CD4-positive, alpha-beta memory T cell (primary cell): Measurements from ENCODE around the gene TDRD5. TPM values are rescaled to one million over a fixed set of nuclear protein-coding genes. Genes with fewer than 3 reads are reported as not detected.

Source experiments
- CTCF ChIA-PET: fragments of 350-600 bp; sonication (Branson Sonifier 250); formaldehyde crosslinking; loops from one replicate; lab custom pipeline; 2021; ENCODE audit warnings: inconsistent platforms; ENCODE audit not compliant: partially characterized antibody; lab: Charles Lee
- POLR2A ChIA-PET: fragments of 350-600 bp; sonication (Branson Sonifier 250); formaldehyde crosslinking; loops from one replicate; lab custom pipeline; 2021; ENCODE audit not compliant: partially characterized antibody; lab: Charles Lee
- DNase-seq, 5 donors: peaks; one replicate each; pipeline versions ENCODE4 v3.0.0 to v3.0.0-alpha.2; 2020 to 2022; ENCODE audit warnings: mixed read lengths in 1 of 5
- H3K27ac ChIP-seq: one replicate; pipeline ENCODE4 v1.7.0; 2013; ENCODE audit warnings: low read depth, low read length
- H3K27me3 ChIP-seq: 2 replicates; pipeline ENCODE4 v1.7.0; 2013; ENCODE audit warnings: mild to moderate bottlenecking, low read length, moderate library complexity; ENCODE audit not compliant: insufficient read depth
- H3K36me3 ChIP-seq: 2 replicates; pipeline ENCODE4 v1.7.0; 2013; ENCODE audit warnings: mild to moderate bottlenecking, low read length, moderate library complexity; ENCODE audit not compliant: insufficient read depth
- H3K4me1 ChIP-seq: 2 replicates; pipeline ENCODE4 v1.7.0; 2013; ENCODE audit warnings: mild to moderate bottlenecking, low read length, moderate library complexity; ENCODE audit not compliant: insufficient read depth
- H3K4me3 ChIP-seq, 2 donors: one replicate each; pipeline ENCODE4 v1.7.0; 2013; ENCODE audit warnings: low read length in 2 of 2, mild to moderate bottlenecking in 1 of 2
- H3K9me3 ChIP-seq, 2 donors: one replicate each; pipeline ENCODE4 v1.7.0; 2013; ENCODE audit warnings: low read length in 2 of 2, control low read depth in 1 of 2; ENCODE audit not compliant: control insufficient read depth in 1 of 2
- H3K27ac Mint-ChIP-seq, 7 donors: one replicate each; pipeline ENCODE4 v1.8.0; 2020 to 2021; ENCODE audit warnings: mixed read lengths in 7 of 7, mild to moderate bottlenecking in 6 of 7, inconsistent platforms in 3 of 7, moderate library complexity in 3 of 7
- H3K27me3 Mint-ChIP-seq, 2 donors: one replicate each; pipeline ENCODE4 v1.8.0; 2020 to 2021; ENCODE audit warnings: mixed read lengths in 2 of 2
- H3K36me3 Mint-ChIP-seq, 2 donors: one replicate each; pipeline ENCODE4 v1.8.0; 2020 to 2021; ENCODE audit warnings: mixed read lengths in 2 of 2, inconsistent platforms in 1 of 2, mild to moderate bottlenecking in 1 of 2
- H3K4me1 Mint-ChIP-seq, 4 donors: one replicate each; pipeline ENCODE4 v1.8.0; 2020 to 2021; ENCODE audit warnings: mixed read lengths in 4 of 4, mild to moderate bottlenecking in 1 of 4
- H3K4me3 Mint-ChIP-seq, 8 donors: one replicate each; pipeline ENCODE4 v1.8.0; 2020 to 2021; ENCODE audit warnings: mixed read lengths in 8 of 8, mild to moderate bottlenecking in 7 of 8, moderate library complexity in 6 of 8, inconsistent platforms in 3 of 8
- H3K9me3 Mint-ChIP-seq, 8 donors: one replicate each; pipeline ENCODE4 v1.8.0; 2020 to 2021; ENCODE audit warnings: mixed read lengths in 8 of 8, mild to moderate bottlenecking in 5 of 8, inconsistent platforms in 3 of 8, moderate library complexity in 1 of 8
- intact Hi-C: fragments of 100-400 bp; cut with micrococcal nuclease; formaldehyde crosslinking; loops from one replicate; pipeline ENCODE4 v1.15.1; 2023
- polyA plus RNA-seq, 2 donors: library from polyadenylated mRNA; unstranded; fragments of 300-500 nt; fragmentation: Illumina TruSeq; gene quantifications; one replicate each; pipeline ENCODE4 v1.2.3, GENCODE V29; 2021
- total RNA-seq, 2 experiments: library from RNA; stranded (reverse); gene quantifications; one replicate each; pipeline ENCODE4 v1.2.3, GENCODE V29; 2021

The TDRD5 gene
- total and polyA plus RNA-seq, 4 experiments from 2014 or later = not detected

DNA sequence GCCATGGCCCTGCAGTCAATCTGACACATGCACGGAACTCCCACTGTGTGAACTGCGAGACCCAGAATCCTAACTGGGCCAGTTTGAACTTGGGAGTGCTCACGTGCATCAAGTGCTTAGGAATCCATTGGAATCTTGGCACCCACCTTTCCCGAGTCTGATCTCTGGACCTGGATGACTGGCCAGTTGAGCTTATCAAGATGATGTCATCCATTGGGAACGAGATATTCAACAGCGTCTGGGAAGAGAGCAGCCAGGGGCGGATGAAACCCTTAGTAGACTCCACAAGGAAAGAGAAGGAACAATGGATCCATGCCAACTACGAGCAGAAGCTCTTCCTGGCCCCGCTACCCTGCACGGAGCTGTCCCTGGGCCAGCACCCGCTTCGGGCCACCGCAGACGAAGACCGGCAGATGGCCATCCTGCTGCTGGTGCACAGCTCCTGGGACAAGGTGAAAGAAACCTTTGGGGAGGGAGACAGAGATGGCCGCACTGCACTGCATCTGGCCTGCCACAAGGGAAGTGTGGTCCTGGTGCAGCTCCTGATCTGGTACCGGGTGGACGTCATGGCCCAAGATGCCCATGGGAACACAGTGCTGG lies 3.1 kb upstream of the TDRD5 start:
- no peak overlapping the region for H3K27ac Mint-ChIP-seq
- Histone ChIP-seq H3K36me3 (no peaks in the 10 kb centered on the region), H3K27ac (no peak overlapping the region), H3K9me3 (no peaks in the 10 kb centered on the region), H3K4me3 (no peak overlapping the region), H3K4me1 (no peaks in the 10 kb centered on the region), H3K27me3 (peaks cover 9% of the 10 kb centered on the region)
- H3K4me1 Mint-ChIP-seq = peaks cover 0 to 2% (median under 1%) of the 10 kb centered on the region in 4 donors
- H3K4me3 Mint-ChIP-seq = no peak overlapping the region
- peak in 1 of 5 donors; percentile 27 for DNase-seq
- peaks cover 0 to 1% of the 10 kb centered on the region in 2 donors for H3K36me3 Mint-ChIP-seq
- H3K9me3 Mint-ChIP-seq = peaks cover 0 to 3% (median 0%) of the 10 kb centered on the region in 8 donors
- intact Hi-C loops = no loop called here
- POLR2A ChIA-PET = no interaction called here
- H3K27me3 Mint-ChIP-seq = peaks cover 33 to 35% of the 10 kb centered on the region in 2 donors
- CTCF ChIA-PET = no interaction called here

DNA sequence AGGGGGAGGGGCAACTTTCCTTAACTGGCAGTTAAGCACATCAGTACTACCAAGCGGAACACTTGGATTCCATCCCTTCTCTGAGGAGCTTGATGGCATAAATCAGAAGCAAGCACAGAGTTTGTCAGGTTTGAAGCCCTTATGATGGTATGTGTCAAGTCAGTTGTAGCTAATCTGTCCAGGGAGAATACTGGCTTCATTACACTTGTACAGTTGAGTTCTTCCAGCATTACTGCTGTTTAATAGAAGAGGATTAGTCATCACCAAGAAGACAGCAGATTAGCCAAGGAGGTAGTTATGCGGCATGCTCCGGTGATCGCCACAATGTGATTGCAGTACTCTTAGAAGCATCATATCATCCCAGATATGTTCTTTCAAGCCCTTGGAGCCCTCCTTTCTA lies 2.1 kb upstream of the TDRD5 start:
- H3K27me3 Mint-ChIP-seq = peaks cover 31 to 33% of the 10 kb centered on the region in 2 donors
- CTCF ChIA-PET = no interaction called here
- H3K36me3 Mint-ChIP-seq = no peaks in the 10 kb centered on the region
- no peak overlapping the region for H3K4me3 ChIP-seq
- peaks cover 0 to 3% (median 0%) of the 10 kb centered on the region in 8 donors for H3K9me3 Mint-ChIP-seq
- no peaks in the 10 kb centered on the region for H3K4me1 ChIP-seq
- no peak overlapping the region for H3K27ac Mint-ChIP-seq
- no peaks in the 10 kb centered on the region for H3K36me3 ChIP-seq
- H3K27ac ChIP-seq = no peak overlapping the region
- peaks cover 0 to 2% (median under 1%) of the 10 kb centered on the region in 4 donors for H3K4me1 Mint-ChIP-seq
- intact Hi-C loops = no loop called here
- H3K27me3 ChIP-seq = peaks cover 9% of the 10 kb centered on the region
- H3K9me3 ChIP-seq = no peaks in the 10 kb centered on the region
- POLR2A ChIA-PET = no interaction called here
- DNase-seq = no peak
- no peak overlapping the region for H3K4me3 Mint-ChIP-seq

DNA sequence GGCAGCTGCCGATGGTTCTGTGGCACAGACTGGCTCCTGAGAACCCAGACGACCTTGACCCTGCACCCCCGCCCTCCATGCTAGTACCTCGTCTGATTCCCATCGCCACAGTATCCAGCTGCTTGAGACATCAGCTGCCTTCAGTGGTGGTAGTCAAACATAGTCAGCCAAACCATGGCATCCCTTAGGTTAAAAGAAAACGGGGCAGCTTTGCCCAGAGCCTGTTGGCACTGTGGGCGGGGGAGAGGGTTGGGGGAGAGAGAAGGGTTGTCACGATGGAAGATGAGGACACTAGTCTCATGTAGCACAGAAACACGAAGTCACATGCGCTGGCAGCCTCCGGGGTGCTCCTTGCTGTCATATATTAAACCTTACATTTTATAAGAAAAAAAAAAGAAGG lies 961 bp upstream of the TDRD5 start:
- Histone ChIP-seq H3K4me3 (no peak overlapping the region), H3K27me3 (peaks cover 5% of the 10 kb centered on the region), H3K9me3 (no peaks in the 10 kb centered on the region), H3K27ac (no peak overlapping the region), H3K36me3 (no peaks in the 10 kb centered on the region), H3K4me1 (no peaks in the 10 kb centered on the region)
- Mint-ChIP-seq H3K36me3 (no peaks in the 10 kb centered on the region), H3K27me3 (peaks cover 29 to 32% of the 10 kb centered on the region in 2 donors), H3K27ac (no peak overlapping the region), H3K4me1 (peaks cover 0 to 2% (median under 1%) of the 10 kb centered on the region in 4 donors), H3K9me3 (peaks cover 0 to 3% (median 0%) of the 10 kb centered on the region in 8 donors), H3K4me3 (no peak overlapping the region)
- no peak for DNase-seq
- ChIA-PET CTCF (no interaction called here), POLR2A (no interaction called here)
- intact Hi-C loops = no loop called here

DNA sequence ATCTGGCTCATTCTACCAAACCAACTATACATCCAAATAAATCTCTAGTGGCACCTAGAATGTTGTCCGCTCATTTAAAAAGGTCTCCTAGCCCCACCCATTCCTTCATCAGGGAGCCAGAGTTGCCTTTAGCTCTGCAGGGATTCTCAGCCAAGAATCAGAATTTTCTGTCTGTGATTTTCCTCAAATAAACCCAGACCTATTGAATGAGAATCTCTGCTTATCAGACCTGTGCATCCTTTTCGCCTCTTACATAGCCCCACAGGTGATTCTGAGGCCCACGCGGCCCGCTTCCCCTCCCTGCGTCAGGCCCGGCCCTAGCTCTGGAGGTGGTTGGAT lies 410 bp upstream of the TDRD5 start:
- Mint-ChIP-seq H3K36me3 (no peaks in the 10 kb centered on the region), H3K4me1 (no peaks in the 10 kb centered on the region), H3K4me3 (no peak overlapping the region), H3K9me3 (peaks cover 0 to 3% (median 0%) of the 10 kb centered on the region in 8 donors), H3K27ac (no peak overlapping the region), H3K27me3 (peaks cover 27 to 30% of the 10 kb centered on the region in 2 donors)
- Histone ChIP-seq H3K36me3 (no peaks in the 10 kb centered on the region), H3K9me3 (no peaks in the 10 kb centered on the region), H3K4me1 (no peaks in the 10 kb centered on the region), H3K27ac (no peak overlapping the region), H3K27me3 (peaks cover 5% of the 10 kb centered on the region), H3K4me3 (no peak overlapping the region)
- no peak for DNase-seq
- POLR2A ChIA-PET = no interaction called here
- CTCF ChIA-PET = no interaction called here
- intact Hi-C loops = no loop called here

DNA sequence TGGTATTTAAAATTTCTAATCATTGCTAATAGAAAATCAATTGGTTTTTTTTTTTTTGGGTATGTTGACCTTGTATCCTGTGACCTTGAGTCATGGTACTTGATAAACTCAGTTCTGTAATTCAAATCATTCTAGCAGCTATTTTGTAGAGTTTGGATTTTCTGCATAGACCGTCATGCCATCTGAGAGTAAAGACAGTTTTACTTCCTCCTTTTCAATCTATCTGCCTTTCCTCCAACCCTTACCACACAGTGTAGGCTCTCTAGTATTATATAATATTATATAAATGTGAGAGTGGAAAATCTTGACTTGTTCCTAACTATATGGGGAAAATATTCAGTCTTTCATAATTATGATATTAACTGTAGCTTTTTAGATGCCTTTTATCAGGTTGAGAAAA lies 7.0 kb downstream of the TDRD5 start:
- POLR2A ChIA-PET = no interaction called here
- Histone ChIP-seq H3K4me3 (no peak overlapping the region), H3K27me3 (no peaks in the 10 kb centered on the region), H3K9me3 (no peaks in the 10 kb centered on the region), H3K27ac (no peak overlapping the region), H3K36me3 (no peaks in the 10 kb centered on the region), H3K4me1 (no peaks in the 10 kb centered on the region)
- Mint-ChIP-seq H3K4me1 (no peaks in the 10 kb centered on the region), H3K27me3 (peaks cover 10 to 19% of the 10 kb centered on the region in 2 donors), H3K4me3 (no peak overlapping the region), H3K36me3 (no peaks in the 10 kb centered on the region), H3K27ac (no peak overlapping the region), H3K9me3 (peaks cover 0 to 6% (median 3%) of the 10 kb centered on the region in 8 donors)
- intact Hi-C loops = no loop called here
- CTCF ChIA-PET = no interaction called here
- no peak for DNase-seq

DNA sequence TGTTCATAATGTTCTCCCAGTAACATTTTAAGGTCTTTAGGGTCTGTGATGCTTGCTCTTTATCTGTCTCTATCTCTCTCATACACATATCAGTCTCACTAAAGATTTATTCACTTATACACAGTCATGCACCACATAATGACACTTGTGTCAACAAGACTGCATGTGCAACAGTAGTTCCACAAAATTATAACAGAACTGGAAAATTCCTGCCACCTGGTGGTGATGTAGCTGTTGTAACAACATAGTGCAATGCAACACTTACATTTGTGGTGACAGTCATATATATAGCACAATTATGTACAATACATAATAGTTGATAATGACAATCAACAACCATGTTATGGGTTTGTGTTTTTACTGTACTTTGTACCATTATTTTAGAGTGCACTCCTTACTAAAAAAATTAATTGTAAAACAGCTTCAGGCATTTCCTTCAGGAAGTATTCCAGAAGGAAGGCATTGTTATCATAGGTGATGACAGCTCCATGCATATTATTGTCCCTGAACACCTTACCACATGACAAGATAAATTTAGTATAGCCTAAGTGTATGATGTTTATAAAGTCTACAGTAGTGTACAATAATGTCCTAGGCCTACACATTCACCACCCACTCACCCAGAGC lies 8.1 kb downstream of the TDRD5 start:
- DNase-seq = no peak
- Histone ChIP-seq H3K4me3 (no peak overlapping the region), H3K27me3 (no peaks in the 10 kb centered on the region), H3K36me3 (no peaks in the 10 kb centered on the region), H3K4me1 (no peaks in the 10 kb centered on the region), H3K27ac (no peak overlapping the region), H3K9me3 (no peaks in the 10 kb centered on the region)
- peaks cover 0 to 7% (median 3%) of the 10 kb centered on the region in 8 donors for H3K9me3 Mint-ChIP-seq
- H3K27ac Mint-ChIP-seq = no peak overlapping the region
- no peaks in the 10 kb centered on the region for H3K4me1 Mint-ChIP-seq
- ChIA-PET CTCF (no interaction called here), POLR2A (no interaction called here)
- intact Hi-C loops = no loop called here
- no peak overlapping the region for H3K4me3 Mint-ChIP-seq
- peaks cover 9 to 17% of the 10 kb centered on the region in 2 donors for H3K27me3 Mint-ChIP-seq
- no peaks in the 10 kb centered on the region for H3K36me3 Mint-ChIP-seq

DNA sequence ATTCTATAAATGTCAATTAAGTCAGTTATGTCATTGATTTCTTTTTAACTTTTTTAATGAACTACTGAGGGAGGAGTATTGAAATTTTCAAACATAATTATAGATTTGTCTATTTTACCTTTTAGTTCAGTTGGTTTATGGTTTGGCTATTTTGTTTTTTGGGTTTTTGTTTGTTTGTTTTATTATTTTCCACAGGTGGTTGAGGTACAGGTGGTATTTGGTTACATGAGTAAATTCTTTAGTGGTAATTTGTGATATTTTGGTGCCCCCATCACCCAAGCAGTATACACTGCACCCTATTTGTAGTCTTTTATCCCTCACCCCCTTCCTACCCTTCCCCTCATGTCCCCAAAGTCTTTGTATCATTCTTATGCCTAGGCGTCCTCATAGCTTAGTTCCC lies 9.5 kb downstream of the TDRD5 start:
- ChIA-PET POLR2A (no interaction called here), CTCF (no interaction called here)
- peaks cover 0 to 7% (median 3%) of the 10 kb centered on the region in 8 donors for H3K9me3 Mint-ChIP-seq

More for the DNA sequence above, 9.5 kb downstream of the TDRD5 start:
- Histone ChIP-seq H3K4me3 (no peak overlapping the region), H3K27me3 (no peaks in the 10 kb centered on the region), H3K27ac (no peak overlapping the region), H3K9me3 (no peaks in the 10 kb centered on the region), H3K4me1 (no peaks in the 10 kb centered on the region), H3K36me3 (no peaks in the 10 kb centered on the region)
- no peak overlapping the region for H3K4me3 Mint-ChIP-seq
- no peaks in the 10 kb centered on the region for H3K36me3 Mint-ChIP-seq
- intact Hi-C loops = no loop called here
- no peak for DNase-seq
- no peaks in the 10 kb centered on the region for H3K4me1 Mint-ChIP-seq
- H3K27ac Mint-ChIP-seq = no peak overlapping the region
- H3K27me3 Mint-ChIP-seq = peaks cover 8 to 17% of the 10 kb centered on the region in 2 donors
